HEK293 (cell line): ENCODE results near the gene SLC25A1.
"Not testable (repeated sequence)": the region's sequence is repeated elsewhere in the genome, so short reads cannot be mapped to it uniquely, and the experiment has no call there.

Experiments
- CTCF ChIA-PET: fragments of 350-600 bp; formaldehyde crosslinking; extraction: SDS; loops from one replicate; lab custom pipeline; 2021; ENCODE audit warnings: antibody characterized with exemption; lab: Yijun Ruan, JAX
- POLR2A ChIA-PET: fragments of 300-600 bp; formaldehyde crosslinking; extraction: SDS; loops from one replicate; lab custom pipeline; 2020; ENCODE audit warnings: antibody characterized with exemption, inconsistent platforms; lab: Yijun Ruan, JAX
- H3K27ac ChIP-seq: fragments of 200-500 bp; sonication (Bioruptor generic); 2 replicates; pipeline ENCODE4 v1.5.1; 2014; ENCODE audit warnings: low read depth, low read length, control low read depth, inconsistent platforms; ENCODE audit errors: extremely low read depth
- H3K36me3 ChIP-seq, 2 experiments: fragments of 200-500 bp in 1 of 2; sonication (Bioruptor generic) in 1 of 2; 1 replicate in 1 of 2; 2 replicates in 1 of 2; pipeline ENCODE4 v1.5.1; 2014 to 2017; ENCODE audit warnings: inconsistent platforms in 2 of 2, low read length in 2 of 2; ENCODE audit not compliant: control insufficient read depth in 2 of 2, insufficient read depth in 1 of 2
- H3K4me1 ChIP-seq: fragments of 200-500 bp; sonication (Bioruptor generic); 2 replicates; pipeline ENCODE4 v1.5.1; 2014; ENCODE audit warnings: mild to moderate bottlenecking, low read length, inconsistent platforms; ENCODE audit not compliant: control insufficient read depth, insufficient read depth
- H3K4me3 ChIP-seq: 2 replicates; pipeline ENCODE4 v1.5.1; 2011; ENCODE audit warnings: low read depth, mild to moderate bottlenecking, control low read depth, low read length, moderate library complexity
- H3K9me3 ChIP-seq: fragments of 200-500 bp; sonication (Bioruptor generic); 2 replicates; pipeline ENCODE4 v1.5.1; 2014; ENCODE audit warnings: low read depth, low read length, inconsistent platforms; ENCODE audit not compliant: control insufficient read depth, insufficient read depth
- INSM2 ChIP-seq: fragments of 450-650 bp; formaldehyde crosslinking; IDR thresholded peaks from 2 replicates; pipeline ENCODE4 v1.5.1; 2016; ENCODE audit warnings: missing biosample characterization, missing genetic modification characterization
- REST ChIP-seq: fragments of 450-650 bp; formaldehyde crosslinking; IDR thresholded peaks from 2 replicates; pipeline ENCODE4 v1.5.1; 2016; ENCODE audit warnings: missing biosample characterization, missing genetic modification characterization
- YY1 ChIP-seq: fragments of 450-650 bp; formaldehyde crosslinking; IDR thresholded peaks from 2 replicates; pipeline ENCODE4 v1.5.1; 2018; ENCODE audit warnings: missing biosample characterization, missing genetic modification characterization
- YY2 ChIP-seq: fragments of 450-650 bp; formaldehyde crosslinking; IDR thresholded peaks from 2 replicates; pipeline ENCODE4 v1.5.1; 2016; ENCODE audit warnings: missing biosample characterization, missing genetic modification characterization
- ZFP69B ChIP-seq: fragments of 450-650 bp; formaldehyde crosslinking; IDR thresholded peaks from 2 replicates; pipeline ENCODE4 v1.5.1; 2016; ENCODE audit warnings: missing biosample characterization, missing genetic modification characterization
- ZNF112 ChIP-seq: fragments of 450-650 bp; formaldehyde crosslinking; IDR thresholded peaks from 2 replicates; pipeline ENCODE4 v1.5.0; 2017; ENCODE audit warnings: missing biosample characterization, missing genetic modification characterization
- ZNF280C ChIP-seq: fragments of 450-650 bp; formaldehyde crosslinking; IDR thresholded peaks from 2 replicates; pipeline ENCODE4 v1.5.1; 2016; ENCODE audit warnings: missing biosample characterization, missing genetic modification characterization
- ZNF404 ChIP-seq: fragments of 450-650 bp; formaldehyde crosslinking; IDR thresholded peaks from 2 replicates; pipeline ENCODE4 v1.5.1; 2017; ENCODE audit warnings: missing biosample characterization, missing genetic modification characterization
- ZNF48 ChIP-seq: fragments of 450-650 bp; formaldehyde crosslinking; IDR thresholded peaks from 2 replicates; pipeline ENCODE4 v1.5.1; 2016; ENCODE audit warnings: missing biosample characterization, missing genetic modification characterization
- ZNF596 ChIP-seq: fragments of 450-650 bp; IDR thresholded peaks from 2 replicates; pipeline ENCODE4 v1.5.0; 2018; ENCODE audit warnings: missing biosample characterization, mild to moderate bottlenecking, missing genetic modification characterization, moderate library complexity
- ZNF701 ChIP-seq: fragments of 450-650 bp; formaldehyde crosslinking; IDR thresholded peaks from 2 replicates; pipeline ENCODE4 v1.5.1; 2016; ENCODE audit warnings: missing biosample characterization, missing genetic modification characterization

Gene SLC25A1

GRCh38 chr22:19202799-19203186, 24.3 kb upstream of the SLC25A1 start:
- H3K4me3 ChIP-seq, H3K4me1 ChIP-seq, H3K27ac ChIP-seq, H3K9me3 ChIP-seq, POLR2A ChIA-PET: not testable (repeated sequence)
- peaks cover 3 to 13% of the 10 kb centered on the region in 2 experiments; a peak in 2 of 3 replicates for H3K36me3 ChIP-seq
- CTCF ChIA-PET = interaction anchor here (0.6 kb wide), 1 partner anchor 169 kb away, joined by 3 read pairs; no protein-coding TSS in a partner anchor

GRCh38 chr22:19201869-19202798, 23.6 kb upstream of the SLC25A1 start:
- Histone ChIP-seq H3K36me3 (peaks cover 3 to 14% of the 10 kb centered on the region in 2 experiments; a peak in 2 of 3 replicates), H3K27ac (no peak overlapping the region)
- POLR2A ChIA-PET = interaction anchor here (0.7 kb wide), 1 partner anchor 61 kb away, joined by 3 read pairs; no protein-coding TSS in a partner anchor
- TF ChIP-seq REST (tag by site-specific recombination) = peak; percentile 91
- no peak for TF ChIP-seq YY2 (tag by site-specific recombination)
- TF ChIP-seq, all 188 proteins: peak for 1
- H3K4me1 ChIP-seq = no peaks in the 10 kb centered on the region
- H3K9me3 ChIP-seq = no peaks in the 10 kb centered on the region
- CTCF ChIA-PET = interaction anchor here (0.6 kb wide), 1 partner anchor 170 kb away, joined by 3 read pairs; no protein-coding TSS in a partner anchor
- H3K4me3 ChIP-seq = no peak overlapping the region

- POLR2A ChIA-PET = interaction anchor here (0.7 kb wide), 1 partner anchor 61 kb away, joined by 3 read pairs; no protein-coding TSS in a partner anchor
- Histone ChIP-seq H3K9me3 (no peaks in the 10 kb centered on the region), H3K27ac (no peak overlapping the region), H3K36me3 (peaks cover 3 to 22% of the 10 kb centered on the region in 2 experiments; a peak in 2 of 3 replicates), H3K4me3 (no peak overlapping the region), H3K4me1 (no peaks in the 10 kb centered on the region)
- TF ChIP-seq YY1 (no peak), ZNF701 (tag by site-specific recombination) (no peak), ZNF404 (tag by site-specific recombination) (no peak), ZNF48 (tag by site-specific recombination) (no peak), ZNF280C (tag by site-specific recombination) (no peak), ZNF596 (tag by site-specific recombination) (no peak), ZFP69B (tag by site-specific recombination) (no peak), ZNF112 (no peak), INSM2 (no peak)
- TF ChIP-seq, all 188 proteins: peak for 0
- CTCF ChIA-PET = no interaction called here
Observed at GRCh38 chr22:19201130-19201868, 22.8 kb upstream of the SLC25A1 start.
